A549 (cell line): Measurements from ENCODE around the gene CIBAR2. TPM values are rescaled to one million over a fixed set of nuclear protein-coding genes. Genes with fewer than 3 reads are reported as not detected.

Experiments used
- ATAC-seq, 2 experiments: fragments of 200-7000 bp in 1 of 2; fragments of >200 bp in 1 of 2; cut with Nextera tagmentation in 1 of 2; cut with Tn5 transposase in 1 of 2; 3 replicates each; pipeline versions ENCODE4 v1.8.0 to v1.9.1; 2018 to 2020; ENCODE audit warnings: mild to moderate bottlenecking in 1 of 2, moderate library complexity in 1 of 2
- CTCF ChIA-PET: fragments of 300-600 bp; sonication (Branson Sonifier 250); formaldehyde crosslinking; extraction: SDS; loops from one replicate; lab custom pipeline; 2021; ENCODE audit warnings: antibody characterized with exemption, inconsistent platforms; lab: Yijun Ruan, JAX
- POLR2A ChIA-PET: fragments of 350-600 bp; formaldehyde crosslinking; extraction: SDS; loops from one replicate; lab custom pipeline; 2021; ENCODE audit warnings: antibody characterized with exemption, inconsistent platforms; lab: Yijun Ruan, JAX
- DNase-seq, 2 experiments: peaks; one replicate each; pipeline versions ENCODE4 v3.0.0 to v3.0.0-alpha.2; 2011 to 2016; ENCODE audit warnings: low read depth in 1 of 2, low spot score in 1 of 2
- FAIRE-seq: peaks from 2 replicates; lab custom pipeline; 2011; peaks lifted over from hg19 to GRCh38; lab: Jason Lieb, UNC
- H3K27ac ChIP-seq, 2 experiments: fragments of >200 bp; sonication (Bioruptor Twin); formaldehyde crosslinking; 3 replicates each; pipeline ENCODE4 v1.5.1; 2016 to 2017
- H3K4me1 ChIP-seq: fragments of >200 bp; sonication (Bioruptor Twin); formaldehyde crosslinking; 3 replicates; pipeline ENCODE4 v1.6.1; 2016
- H3K4me2 ChIP-seq: fragments of >200 bp; sonication (Bioruptor Twin); formaldehyde crosslinking; 3 replicates; pipeline ENCODE4 v1.6.1; 2016
- H3K4me3 ChIP-seq: fragments of >200 bp; sonication (Bioruptor Twin); formaldehyde crosslinking; 3 replicates; pipeline ENCODE4 v1.5.1; 2016
- H3K9me3 ChIP-seq: fragments of >200 bp; sonication (Bioruptor Twin); formaldehyde crosslinking; 3 replicates; pipeline ENCODE4 v1.6.1; 2016
- CBX2 ChIP-seq: fragments of 200-600 bp; sonication (generic); IDR thresholded peaks from 2 replicates; pipeline ENCODE4 v1.6.1; 2016; ENCODE audit warnings: low read depth, mild to moderate bottlenecking, borderline replicate concordance
- CHD4 ChIP-seq: fragments of 200-600 bp; sonication (generic); IDR thresholded peaks from 2 replicates; pipeline ENCODE4 v1.6.1; 2016; ENCODE audit warnings: antibody characterized with exemption, mild to moderate bottlenecking, borderline replicate concordance
- ESRRA ChIP-seq: fragments of 150-350 bp; IDR thresholded peaks from 2 replicates; pipeline ENCODE4 v1.6.1; 2014; ENCODE audit warnings: mild to moderate bottlenecking, low read length, borderline replicate concordance
- FOSB ChIP-seq: fragments of 250-450 bp; sonication (Bioruptor Pico); IDR thresholded peaks from 2 replicates; pipeline ENCODE4 v1.5.0; 2020; ENCODE audit warnings: mild to moderate bottlenecking, moderate library complexity
- FOSL2 ChIP-seq, 2 experiments: fragments of 450-650 bp in 1 of 2; fragments of >200 bp in 1 of 2; sonication (Bioruptor Twin) in 1 of 2; formaldehyde crosslinking; IDR thresholded peaks; 2 replicates each; pipeline versions ENCODE4 v1.5.0 to v1.6.1; 2016 to 2020; ENCODE audit warnings: mild to moderate bottlenecking in 1 of 2, moderate library complexity in 1 of 2
- JUNB ChIP-seq: fragments of >200 bp; sonication (Bioruptor Twin); formaldehyde crosslinking; IDR thresholded peaks from 2 replicates; pipeline ENCODE4 v1.6.1; 2016
- KDM1A ChIP-seq: fragments of 200-600 bp; sonication (generic); IDR thresholded peaks from 2 replicates; pipeline ENCODE4 v1.6.1; 2016; ENCODE audit warnings: low read depth, mild to moderate bottlenecking
- KDM5A ChIP-seq: fragments of 200-600 bp; sonication (generic); IDR thresholded peaks from 2 replicates; pipeline ENCODE4 v1.6.1; 2016; ENCODE audit warnings: antibody characterized with exemption, mild to moderate bottlenecking
- MYC ChIP-seq: IDR thresholded peaks from 2 replicates; pipeline ENCODE4 v1.6.1; 2012; ENCODE audit warnings: mild to moderate bottlenecking, inconsistent platforms, low read length, improper control_type of control experiment, borderline replicate concordance
- POLR2AphosphoS2 ChIP-seq: conservative IDR thresholded peaks from 2 replicates; pipeline ENCODE4 v1.6.1; 2012; ENCODE audit warnings: low read length, improper control_type of control experiment, inconsistent platforms
- SREBF2 ChIP-seq: fragments of 450-650 bp; IDR thresholded peaks from 2 replicates; pipeline ENCODE4 v1.6.1; 2014; ENCODE audit warnings: mild to moderate bottlenecking, moderate library complexity
- WGBS: methylation state at CpG from one replicate; pipeline ENCODE4 v1.1.6; 2017; ENCODE audit errors: missing lambda C conversion rate; 5-methylcytosine and 5-hydroxymethylcytosine counted together
- polyA plus RNA-seq, 4 experiments: library from polyadenylated mRNA; depleted of rRNA in 3 of 4; stranded (reverse); fragments of >200 nt; fragmentation: RNase III in 1 of 4; extraction: RNeasy Plus Mini Kit Qiagen cat#74134 plus additional on column Dnase treatment in 1 of 4; gene quantifications; 2 replicates in 3 of 4; 3 replicates in 1 of 4; pipeline ENCODE4 v1.2.3, GENCODE V29; 2011 to 2017
- TF ChIP-seq, protein P1 (sequence below): fragments of >200 bp; sonication (Bioruptor Twin); formaldehyde crosslinking; IDR thresholded peaks from 3 replicates; pipeline ENCODE4 v1.5.1; 2016
- TF ChIP-seq, protein P2 (sequence below): IDR thresholded peaks from 2 replicates; pipeline ENCODE4 v1.6.1; 2012; ENCODE audit warnings: low read depth, borderline replicate concordance
- TF ChIP-seq, protein P3 (sequence below): IDR thresholded peaks from 2 replicates; pipeline ENCODE4 v1.6.1; 2012

Gene CIBAR2
- polyA plus RNA-seq, 2 of the 4 experiments (the other 2 are of a cell fraction): not detected

DNA sequence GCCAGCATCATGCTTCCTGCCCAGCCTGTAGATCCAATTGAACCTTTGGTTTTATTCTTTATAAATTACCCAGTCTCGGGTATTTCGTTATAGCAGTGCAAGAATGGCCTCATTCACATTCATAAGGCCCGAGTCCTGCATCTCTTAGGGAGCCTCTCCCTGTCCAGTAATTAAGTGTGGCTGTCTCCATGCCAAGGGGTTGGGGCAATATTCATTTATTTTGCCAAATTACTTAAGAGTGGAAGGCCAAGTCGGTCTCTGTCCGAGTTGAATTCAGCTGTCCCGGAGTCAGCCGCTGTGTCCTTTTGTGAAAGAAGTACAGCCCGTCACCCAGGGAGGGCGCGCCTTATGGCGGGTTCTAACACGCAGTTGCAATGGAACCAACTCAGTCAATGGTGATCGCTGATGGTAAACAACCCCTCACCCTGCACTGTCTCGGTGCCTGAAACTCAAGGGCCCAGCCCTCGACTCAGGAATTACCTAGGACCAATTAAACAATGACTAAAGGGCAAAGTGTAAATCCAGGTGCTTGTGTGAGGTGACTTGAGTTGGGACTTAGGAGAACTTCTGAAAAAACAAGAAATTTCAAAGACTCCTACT lies 62.5 kb downstream of the CIBAR2 start:
- Histone ChIP-seq H3K4me2 (no peak overlapping the region), H3K4me3 (no peak overlapping the region), H3K27ac (no peak overlapping the region), H3K9me3 (no peaks in the 10 kb centered on the region), H3K4me1 (no peaks in the 10 kb centered on the region)
- no peak for TF ChIP-seq SREBF2
- TF ChIP-seq, protein P1, sequence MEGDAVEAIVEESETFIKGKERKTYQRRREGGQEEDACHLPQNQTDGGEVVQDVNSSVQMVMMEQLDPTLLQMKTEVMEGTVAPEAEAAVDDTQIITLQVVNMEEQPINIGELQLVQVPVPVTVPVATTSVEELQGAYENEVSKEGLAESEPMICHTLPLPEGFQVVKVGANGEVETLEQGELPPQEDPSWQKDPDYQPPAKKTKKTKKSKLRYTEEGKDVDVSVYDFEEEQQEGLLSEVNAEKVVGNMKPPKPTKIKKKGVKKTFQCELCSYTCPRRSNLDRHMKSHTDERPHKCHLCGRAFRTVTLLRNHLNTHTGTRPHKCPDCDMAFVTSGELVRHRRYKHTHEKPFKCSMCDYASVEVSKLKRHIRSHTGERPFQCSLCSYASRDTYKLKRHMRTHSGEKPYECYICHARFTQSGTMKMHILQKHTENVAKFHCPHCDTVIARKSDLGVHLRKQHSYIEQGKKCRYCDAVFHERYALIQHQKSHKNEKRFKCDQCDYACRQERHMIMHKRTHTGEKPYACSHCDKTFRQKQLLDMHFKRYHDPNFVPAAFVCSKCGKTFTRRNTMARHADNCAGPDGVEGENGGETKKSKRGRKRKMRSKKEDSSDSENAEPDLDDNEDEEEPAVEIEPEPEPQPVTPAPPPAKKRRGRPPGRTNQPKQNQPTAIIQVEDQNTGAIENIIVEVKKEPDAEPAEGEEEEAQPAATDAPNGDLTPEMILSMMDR: no peak
- no peak for TF ChIP-seq POLR2AphosphoS2
- TF ChIP-seq, protein P2, sequence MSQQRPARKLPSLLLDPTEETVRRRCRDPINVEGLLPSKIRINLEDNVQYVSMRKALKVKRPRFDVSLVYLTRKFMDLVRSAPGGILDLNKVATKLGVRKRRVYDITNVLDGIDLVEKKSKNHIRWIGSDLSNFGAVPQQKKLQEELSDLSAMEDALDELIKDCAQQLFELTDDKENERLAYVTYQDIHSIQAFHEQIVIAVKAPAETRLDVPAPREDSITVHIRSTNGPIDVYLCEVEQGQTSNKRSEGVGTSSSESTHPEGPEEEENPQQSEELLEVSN: no peak
- TF ChIP-seq KDM1A: no peak
- no peak for ATAC-seq
- WGBS: 94% methylated on average over 15 of the region's 15 CpGs
- no peak for FAIRE-seq
- DNase-seq: no peak
- POLR2A ChIA-PET: no interaction called here
- CTCF ChIA-PET: interaction anchor here (1.0 to 1.7 kb wide), 2 partner anchors 9 to 19 kb away, joined by 5 to 8 read pairs; no protein-coding TSS in a partner anchor

DNA sequence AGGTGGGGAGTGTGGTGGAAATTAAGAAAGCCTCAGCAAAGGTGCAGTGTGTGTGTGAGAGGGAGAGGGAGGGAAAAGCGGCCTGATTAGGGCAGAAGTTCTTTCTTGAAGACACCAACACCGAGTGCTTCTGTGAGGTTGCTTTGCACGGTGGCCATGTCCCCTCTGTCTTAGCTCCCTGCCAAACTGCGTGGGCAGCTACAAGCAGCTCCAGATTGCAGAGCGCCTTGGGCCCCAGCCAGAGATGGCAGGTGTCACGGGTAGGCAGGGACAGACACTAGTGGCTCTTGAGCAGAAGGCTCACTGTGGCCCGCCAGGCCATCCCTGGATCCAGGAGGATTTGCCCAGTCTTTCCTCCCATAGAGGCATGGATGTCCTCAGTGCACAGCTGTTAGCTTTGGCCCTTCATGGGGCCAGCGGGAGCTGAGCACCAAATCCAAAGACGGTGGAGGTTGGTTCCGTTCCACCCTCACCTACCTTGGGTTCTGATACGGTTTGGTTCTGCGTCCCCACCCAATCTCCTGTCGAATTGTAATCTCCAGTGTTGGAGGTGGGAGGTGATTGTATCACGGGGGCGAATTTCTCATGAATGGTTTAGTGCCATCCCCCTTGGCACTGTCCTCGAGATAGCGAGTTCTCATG lies 63.2 kb downstream of the CIBAR2 start:
- TF ChIP-seq CBX2: no peak
- no peak for TF ChIP-seq POLR2AphosphoS2
- no peak for TF ChIP-seq JUNB
- TF ChIP-seq CHD4: no peak
- TF ChIP-seq FOSB (CRISPR knock-in tag): no peak
- TF ChIP-seq, protein P3, sequence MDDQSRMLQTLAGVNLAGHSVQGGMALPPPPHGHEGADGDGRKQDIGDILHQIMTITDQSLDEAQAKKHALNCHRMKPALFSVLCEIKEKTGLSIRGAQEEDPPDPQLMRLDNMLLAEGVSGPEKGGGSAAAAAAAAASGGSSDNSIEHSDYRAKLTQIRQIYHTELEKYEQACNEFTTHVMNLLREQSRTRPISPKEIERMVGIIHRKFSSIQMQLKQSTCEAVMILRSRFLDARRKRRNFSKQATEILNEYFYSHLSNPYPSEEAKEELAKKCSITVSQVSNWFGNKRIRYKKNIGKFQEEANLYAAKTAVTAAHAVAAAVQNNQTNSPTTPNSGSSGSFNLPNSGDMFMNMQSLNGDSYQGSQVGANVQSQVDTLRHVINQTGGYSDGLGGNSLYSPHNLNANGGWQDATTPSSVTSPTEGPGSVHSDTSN: no peak
- no peak for TF ChIP-seq FOSL2 (IDR thresholded peaks at IDR 0.05)
- no peak for TF ChIP-seq FOSL2 (CRISPR knock-in tag; IDR thresholded peaks at IDR 0.05)
- TF ChIP-seq KDM5A: no peak
- no peak for TF ChIP-seq ESRRA
- no peak for TF ChIP-seq MYC
- FAIRE-seq (no peak), ATAC-seq (no peak), DNase-seq (no peak)
- Histone ChIP-seq H3K4me3 (no peak overlapping the region), H3K9me3 (no peaks in the 10 kb centered on the region), H3K4me2 (no peak overlapping the region), H3K27ac (no peak overlapping the region), H3K4me1 (no peaks in the 10 kb centered on the region)
- 78% methylated on average over 17 of the region's 17 CpGs for WGBS
- CTCF ChIA-PET: interaction anchor here (0.7 to 1.7 kb wide), 3 partner anchors 10 to 303 kb away, joined by 3 to 8 read pairs (median 4); no protein-coding TSS in a partner anchor
- POLR2A ChIA-PET: no interaction called here

Other genes starting within 250 kb of the CIBAR2 start
- gene ZDHHC7, start 100.9 kb downstream of the CIBAR2 start, polyA plus RNA-seq (2011; rRNA removed): 58.0 and 88.6 TPM in 2 replicates
- 39.4 to 43.7 TPM (median 42.3 TPM) in 3 replicates for gene ZDHHC7, start 100.9 kb downstream of the CIBAR2 start, polyA plus RNA-seq (2017; fragmentation: RNase III; extraction: RNeasy Plus Mini Kit Qiagen cat#74134 plus additional on column Dnase treatment)
- 1.5 and 1.8 TPM in 2 replicates for gene KIAA0513, start 84.7 kb downstream of the CIBAR2 start, polyA plus RNA-seq (2011; rRNA removed)
- gene KIAA0513, start 84.7 kb downstream of the CIBAR2 start, polyA plus RNA-seq (2017; fragmentation: RNase III; extraction: RNeasy Plus Mini Kit Qiagen cat#74134 plus additional on column Dnase treatment): 1.7 to 2.3 TPM (median 1.8 TPM) in 3 replicates